Measurements from ENCODE around the gene SPG21. TPM values are rescaled to one million over a fixed set of nuclear protein-coding genes. Genes with fewer than 3 reads are reported as not detected.

SPG21 gene
- total RNA-seq, 5 donors from 2014 or later (not counting 1 experiment from before 2014, with no cell fraction given) = 40.1 to 58.4 (median 49.0) TPM

DNA sequence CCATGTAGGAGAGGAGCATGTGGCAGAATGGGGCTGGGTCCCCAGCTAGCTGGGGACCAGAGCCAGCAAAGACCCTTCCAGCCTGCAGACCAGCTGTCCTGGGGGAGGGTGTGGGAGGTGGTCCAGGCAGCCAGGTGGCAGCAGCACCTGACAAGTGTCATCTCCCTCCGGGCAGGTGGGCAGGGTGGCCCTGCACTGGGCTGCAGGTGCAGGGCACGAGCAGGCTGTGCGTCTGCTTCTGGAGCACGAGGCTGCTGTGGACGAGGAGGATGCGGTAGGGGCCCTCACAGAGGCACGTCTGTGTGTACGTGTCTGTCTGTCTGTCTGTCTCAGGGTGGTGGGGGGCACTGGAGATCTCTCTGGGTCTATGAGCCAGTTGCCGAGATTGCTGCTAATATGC, 72.5 kb downstream of the SPG21 start:
- peaks cover 0 to 13% of the 10 kb centered on the region in 2 experiments for H3K27me3 ChIP-seq (replicated peaks in 1 of 2; ENCODE audit: control insufficient read depth in 2 of 2, extremely low read depth in 1 of 2, insufficient read depth in 2 of 2, low read length in 1 of 2)
- DNase-seq (no peak), ATAC-seq (replicated peaks in 1 of 4) (no peak)
- H3K27ac Mint-ChIP-seq = no peak overlapping the region
- peaks cover 2 to 10% (median 4%) of the 10 kb centered on the region in 3 donors for H3K4me1 Mint-ChIP-seq
- 88% methylated on average over 8 of the region's 9 CpGs for WGBS (ENCODE audit: insufficient coverage)
- H3K9me3 ChIP-seq = no peaks in the 10 kb centered on the region
- no peaks in the 10 kb centered on the region for H3K9me3 Mint-ChIP-seq
- H3K36me3 Mint-ChIP-seq = peaks cover 11% of the 10 kb centered on the region
- H3K4me3 Mint-ChIP-seq = no peak overlapping the region
- H3K36me3 ChIP-seq (ENCODE audit: control insufficient read depth in 2 of 2, extremely low read depth in 1 of 2, insufficient read depth in 1 of 2, low read length in 1 of 2) = no peaks in the 10 kb centered on the region
- ChIA-PET CTCF (no interaction called here), POLR2A (no interaction called here)
- no peak overlapping the region for H3K4me3 ChIP-seq (ENCODE audit: control insufficient read depth in 1 of 2, extremely low read depth in 1 of 2, low read length in 1 of 2)
- no peak overlapping the region for H3K27ac ChIP-seq (ENCODE audit: low read length)
- H3K27me3 Mint-ChIP-seq = no peaks in the 10 kb centered on the region
- H3K4me1 ChIP-seq (ENCODE audit: control insufficient read depth in 1 of 2, extremely low read depth in 1 of 2, insufficient read depth in 2 of 2, low read length in 2 of 2) = peaks cover 0 to 2% of the 10 kb centered on the region in 2 experiments

DNA sequence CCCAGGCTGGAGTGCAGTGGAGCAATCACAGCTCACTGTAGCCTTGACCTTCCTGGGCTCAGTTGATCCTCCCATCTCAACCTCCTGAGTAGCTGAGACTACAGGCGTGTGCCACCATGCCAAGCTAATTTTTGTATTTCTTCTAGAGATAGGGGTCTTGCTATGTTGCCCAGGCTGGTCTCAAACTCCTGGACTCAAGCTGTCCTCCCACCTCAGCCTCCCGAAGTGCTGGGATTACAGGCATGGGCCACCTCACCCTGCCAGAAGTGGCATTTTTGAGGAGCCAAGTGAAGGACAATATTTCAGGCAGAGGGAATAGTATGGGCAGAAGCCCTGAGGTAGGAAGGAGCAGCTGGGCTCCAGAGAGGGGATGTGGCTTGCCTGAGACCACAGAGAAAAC, 73.3 kb downstream of the SPG21 start:
- H3K27ac ChIP-seq (ENCODE audit: low read length) = no peak overlapping the region
- no peaks in the 10 kb centered on the region for H3K9me3 ChIP-seq
- H3K27me3 ChIP-seq (replicated peaks in 1 of 2; ENCODE audit: control insufficient read depth in 2 of 2, extremely low read depth in 1 of 2, insufficient read depth in 2 of 2, low read length in 1 of 2) = peaks cover 0 to 20% of the 10 kb centered on the region in 2 experiments
- no peak overlapping the region for H3K27ac Mint-ChIP-seq
- peaks cover 11% of the 10 kb centered on the region for H3K36me3 Mint-ChIP-seq
- no peak overlapping the region for H3K4me3 ChIP-seq (ENCODE audit: control insufficient read depth in 1 of 2, extremely low read depth in 1 of 2, low read length in 1 of 2)
- ChIA-PET POLR2A (no interaction called here), CTCF (interaction anchor here (0.6 kb wide), 3 partner anchors 18 to 103 kb away, joined by 3 read pairs; no protein-coding TSS in a partner anchor)
- no peak overlapping the region for H3K4me3 Mint-ChIP-seq
- WGBS (ENCODE audit: insufficient coverage) = no CpG with 5 or more reads among the region's 2 CpGs
- H3K9me3 Mint-ChIP-seq = no peaks in the 10 kb centered on the region
- DNase-seq (no peak), ATAC-seq (replicated peaks in 1 of 4) (no peak)
- peaks cover 4 to 13% (median 6%) of the 10 kb centered on the region in 3 donors for H3K4me1 Mint-ChIP-seq
- no peaks in the 10 kb centered on the region for H3K36me3 ChIP-seq (ENCODE audit: control insufficient read depth in 2 of 2, extremely low read depth in 1 of 2, insufficient read depth in 1 of 2, low read length in 1 of 2)
- peaks cover 0 to 10% of the 10 kb centered on the region in 2 experiments for H3K4me1 ChIP-seq (ENCODE audit: control insufficient read depth in 1 of 2, extremely low read depth in 1 of 2, insufficient read depth in 2 of 2, low read length in 2 of 2)
- peaks cover 0 to 1% of the 10 kb centered on the region in 2 donors for H3K27me3 Mint-ChIP-seq

DNA sequence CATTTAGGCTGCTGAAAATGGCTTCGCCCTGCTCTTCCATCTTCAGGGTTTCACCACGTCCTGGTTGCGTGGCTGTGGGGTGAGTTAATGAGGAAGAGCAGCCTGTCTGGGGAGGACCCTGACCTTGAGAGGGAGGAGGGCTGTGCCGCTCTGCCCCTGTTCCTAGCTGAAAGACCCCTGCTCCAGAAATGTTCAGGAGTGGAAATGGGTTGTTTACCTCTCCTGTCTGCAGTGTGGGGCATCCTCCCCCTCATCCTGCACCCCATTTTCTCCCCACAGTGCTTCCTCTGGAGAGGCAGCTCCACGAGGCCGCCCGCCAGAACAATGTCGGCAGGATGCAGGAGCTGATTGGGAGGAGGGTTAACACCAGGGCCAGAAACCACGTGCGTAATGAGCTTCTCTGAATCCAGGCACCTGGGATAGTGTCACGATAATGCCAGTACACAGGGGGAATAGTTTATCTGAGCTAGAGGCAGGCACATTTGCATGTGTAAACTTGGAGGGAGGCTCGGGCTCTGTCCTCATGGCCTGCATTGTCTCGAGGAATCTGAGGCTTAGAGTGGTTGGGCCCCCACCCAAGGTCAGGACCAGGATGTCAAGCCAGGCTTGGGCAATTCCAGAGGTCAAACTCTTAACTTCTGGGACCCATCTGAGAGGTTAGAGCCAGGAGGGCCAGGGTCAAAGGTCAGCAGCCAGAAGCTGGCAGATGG, 74.0 kb downstream of the SPG21 start:
- Mint-ChIP-seq H3K4me1 (peaks cover 9 to 20% (median 11%) of the 10 kb centered on the region in 3 donors), H3K9me3 (no peaks in the 10 kb centered on the region), H3K27ac (no peak overlapping the region), H3K36me3 (peaks cover 11% of the 10 kb centered on the region), H3K27me3 (peaks cover 0 to 8% of the 10 kb centered on the region in 2 donors), H3K4me3 (no peak overlapping the region)
- Histone ChIP-seq H3K9me3 (no peaks in the 10 kb centered on the region), H3K27ac (ENCODE audit: low read length) (no peak overlapping the region), H3K4me1 (ENCODE audit: control insufficient read depth in 1 of 2, extremely low read depth in 1 of 2, insufficient read depth in 2 of 2, low read length in 2 of 2) (peaks cover 0 to 13% of the 10 kb centered on the region in 2 experiments), H3K4me3 (ENCODE audit: control insufficient read depth in 1 of 2, extremely low read depth in 1 of 2, low read length in 1 of 2) (no peak overlapping the region), H3K27me3 (replicated peaks in 1 of 2; ENCODE audit: control insufficient read depth in 2 of 2, extremely low read depth in 1 of 2, insufficient read depth in 2 of 2, low read length in 1 of 2) (peaks cover 0 to 23% of the 10 kb centered on the region in 2 experiments), H3K36me3 (ENCODE audit: control insufficient read depth in 2 of 2, extremely low read depth in 1 of 2, insufficient read depth in 1 of 2, low read length in 1 of 2) (no peaks in the 10 kb centered on the region)
- CTCF ChIA-PET = interaction anchor here in 1 of 2 donors (0.6 kb wide), 1 partner anchor 27 kb away, joined by 3 read pairs; no protein-coding TSS in a partner anchor
- no peak for ATAC-seq (replicated peaks in 1 of 4)
- DNase-seq = no peak
- WGBS (ENCODE audit: insufficient coverage) = 64% methylated on average over 10 of the region's 13 CpGs
- POLR2A ChIA-PET = no interaction called here

Other genes with a start within 250 kb of the SPG21 start
- under 1 TPM in 3 of 5 donors, not detected in 2; 0.16 to 0.26 (median 0.20) TPM for gene RBPMS2, start 214.3 kb downstream of the SPG21 start, total RNA-seq
- gene PIF1, start 164.3 kb downstream of the SPG21 start, total RNA-seq = 1 to 10 TPM in 3 of 5 donors, under 1 TPM in 2; 0.88 to 4.1 (median 1.1) TPM
- gene PLEKHO2, start 148.0 kb downstream of the SPG21 start, total RNA-seq = 10 to 100 TPM in 4 of 5 donors, 1 to 10 TPM in 1; 9.2 to 22.7 (median 17.1) TPM
- gene ANKDD1A, start 78.0 kb downstream of the SPG21 start, total RNA-seq = 10 to 100 TPM in 2 of 5 donors, 1 to 10 TPM in 3; 1.7 to 13.4 (median 7.9) TPM
- 10 to 100 TPM; 10.3 to 22.0 (median 19.2) TPM for gene MTFMT, start 39.7 kb upstream of the SPG21 start, total RNA-seq
- gene SLC51B, start 55.5 kb upstream of the SPG21 start, total RNA-seq = not detected
- under 1 TPM in 2 of 5 donors, not detected in 3; 0.09 to 0.18 TPM for gene RASL12, start 78.1 kb upstream of the SPG21 start, total RNA-seq
- gene KBTBD13, start 86.8 kb upstream of the SPG21 start, total RNA-seq = not detected
- gene UBAP1L, start 125.3 kb upstream of the SPG21 start, total RNA-seq = 10 to 100 TPM; 12.5 to 15.1 (median 13.2) TPM
- 10 to 100 TPM; 33.2 to 43.6 (median 36.7) TPM for gene PDCD7, start 143.9 kb upstream of the SPG21 start, total RNA-seq
- 10 to 100 TPM; 32.6 to 54.4 (median 51.1) TPM for gene CLPX, start 195.4 kb upstream of the SPG21 start, total RNA-seq
- gene CILP, start 221.6 kb upstream of the SPG21 start, total RNA-seq = under 1 TPM; 0.16 to 0.67 (median 0.36) TPM